SK-N-SH (cell line): ENCODE measurements around the gene EBLN1. TPM values are rescaled to one million over a fixed set of nuclear protein-coding genes. Genes with fewer than 3 reads are reported as not detected.

Experiments
- CTCF ChIA-PET: fragments of 300-600, 350-600 bp; formaldehyde crosslinking; extraction: SDS; loops from one replicate; lab custom pipeline; 2021; lab: Yijun Ruan, JAX
- POLR2A ChIA-PET: fragments of 350-600 bp; sonication (Branson Sonifier 250); formaldehyde crosslinking; extraction: SDS; loops from one replicate; lab custom pipeline; 2020; ENCODE audit warnings: antibody characterized with exemption, inconsistent platforms; lab: Yijun Ruan, JAX
- DNase-seq: peaks from one replicate; pipeline ENCODE4 v3.0.0; 2012
- H2AFZ ChIP-seq: fragments of 200-600 bp; sonication (generic); 2 replicates; pipeline ENCODE4 v1.8.1; 2016; ENCODE audit warnings: antibody characterized with exemption, mild to moderate bottlenecking, low read depth
- H3F3A ChIP-seq: fragments of 200-600 bp; sonication (generic); replicated peaks from 2 replicates; pipeline ENCODE3; 2016; ENCODE audit warnings: antibody characterized with exemption, mild to moderate bottlenecking; ENCODE audit not compliant: insufficient read depth
- H3K27ac ChIP-seq, 2 experiments: fragments of 200-500 bp in 1 of 2; fragments of 200-600 bp in 1 of 2; sonication (Bioruptor generic) in 1 of 2; sonication (generic), shearing (Covaris generic) in 1 of 2; 2 replicates each; pipeline versions ENCODE4 v1.5.1 to v1.6.1; 2014 to 2016; ENCODE audit warnings: low read depth in 2 of 2, inconsistent platforms in 1 of 2, low read length in 1 of 2, mild to moderate bottlenecking in 1 of 2, mixed read lengths in 1 of 2
- H3K27me3 ChIP-seq: fragments of 200-600 bp; sonication (generic), shearing (Covaris generic); 2 replicates; pipeline ENCODE4 v1.6.1; 2016; ENCODE audit warnings: mixed run types; ENCODE audit not compliant: insufficient read depth
- H3K36me3 ChIP-seq, 2 experiments: fragments of 200-500 bp in 1 of 2; fragments of 200-600 bp in 1 of 2; sonication (Bioruptor generic) in 1 of 2; sonication (generic) in 1 of 2; replicated peaks in 1 of 2; 2 replicates each; pipeline versions ENCODE3 to v1.5.1; 2014 to 2016; ENCODE audit warnings: low read length in 1 of 2, mild to moderate bottlenecking in 1 of 2; ENCODE audit not compliant: insufficient read depth in 2 of 2, control insufficient read depth in 1 of 2
- H3K4me1 ChIP-seq, 2 experiments: fragments of 200-500 bp in 1 of 2; fragments of 200-600 bp in 1 of 2; sonication (Bioruptor generic) in 1 of 2; sonication (generic), shearing (Covaris generic) in 1 of 2; 2 replicates each; pipeline versions ENCODE4 v1.5.1 to v1.6.1; 2014 to 2016; ENCODE audit warnings: low read depth in 1 of 2, low read length in 1 of 2, mixed run types in 1 of 2; ENCODE audit not compliant: insufficient read depth in 2 of 2, control insufficient read depth in 1 of 2
- H3K4me2 ChIP-seq: fragments of 200-600 bp; sonication (generic), shearing (Covaris generic); 2 replicates; pipeline ENCODE4 v1.6.1; 2017; ENCODE audit warnings: mixed run types
- H3K4me3 ChIP-seq, 2 experiments: fragments of 200-500 bp in 1 of 2; fragments of 200-600 bp in 1 of 2; sonication (Bioruptor generic) in 1 of 2; sonication (generic), shearing (Covaris generic) in 1 of 2; 2 replicates each; pipeline versions ENCODE4 v1.5.1 to v1.8.1; 2014 to 2016; ENCODE audit warnings: low read depth in 2 of 2, inconsistent platforms in 1 of 2, low read length in 1 of 2, mild to moderate bottlenecking in 1 of 2, mixed read lengths in 1 of 2, moderate library complexity in 1 of 2
- H3K79me2 ChIP-seq: fragments of 200-600 bp; sonication (generic); 2 replicates; pipeline ENCODE4 v1.8.1; 2017; ENCODE audit warnings: mild to moderate bottlenecking; ENCODE audit not compliant: insufficient read depth
- H3K9ac ChIP-seq: fragments of 200-600 bp; sonication (generic); 2 replicates; pipeline ENCODE4 v1.6.1; 2017; ENCODE audit warnings: mixed run types
- H3K9me2 ChIP-seq: fragments of 200-600 bp; sonication (generic); 2 replicates; pipeline ENCODE4 v1.6.1; 2017; ENCODE audit warnings: mixed run types
- H3K9me3 ChIP-seq: fragments of 200-600 bp; sonication (generic); 2 replicates; pipeline ENCODE4 v1.6.1; 2017; ENCODE audit warnings: mixed run types, mild to moderate bottlenecking, moderate library complexity
- H4K20me1 ChIP-seq: fragments of 200-600 bp; sonication (generic); 2 replicates; pipeline ENCODE4 v1.6.1; 2017; ENCODE audit warnings: mild to moderate bottlenecking, mixed run types; ENCODE audit not compliant: insufficient read depth
- CHD2 ChIP-seq: fragments of 150-350 bp; IDR thresholded peaks from 2 replicates; pipeline ENCODE4 v1.6.1; 2018; ENCODE audit warnings: low read length; ENCODE audit not compliant: partially characterized antibody
- CTCF ChIP-seq: fragments of 200-600 bp; sonication (generic); IDR thresholded peaks from 2 replicates; pipeline ENCODE4 v1.6.1; 2017; ENCODE audit warnings: antibody characterized with exemption, mild to moderate bottlenecking, moderate library complexity
- FOSL2 ChIP-seq: IDR thresholded peaks from 2 replicates; pipeline ENCODE4 v1.4.0; 2012; ENCODE audit warnings: low read depth, mild to moderate bottlenecking, moderate library complexity, borderline replicate concordance
- FOXJ3 ChIP-seq: sonication (generic); formaldehyde crosslinking; IDR thresholded peaks from 2 replicates; pipeline ENCODE4 v1.5.1; 2020; ENCODE audit warnings: mild to moderate bottlenecking, missing genetic modification reagents
- GATA2 ChIP-seq: sonication (generic); formaldehyde crosslinking; IDR thresholded peaks from 2 replicates; pipeline ENCODE4 v1.5.0; 2020; ENCODE audit warnings: mild to moderate bottlenecking, missing genetic modification reagents
- JUND ChIP-seq: IDR thresholded peaks from 2 replicates; pipeline ENCODE4 v1.4.0; 2012
- MEF2A ChIP-seq: IDR thresholded peaks from 2 replicates; pipeline ENCODE4 v1.4.0; 2012; ENCODE audit warnings: low read depth, borderline replicate concordance
- MXI1 ChIP-seq: IDR thresholded peaks from 2 replicates; pipeline ENCODE4 v1.6.1; 2012; ENCODE audit warnings: mild to moderate bottlenecking, low read depth, low read length, improper control_type of control experiment
- NFIC ChIP-seq: IDR thresholded peaks from 2 replicates; pipeline ENCODE4 v1.4.0; 2012; ENCODE audit warnings: borderline replicate concordance
- POLR2AphosphoS5 ChIP-seq: IDR thresholded peaks from 2 replicates; pipeline ENCODE4 v1.6.1; 2012; ENCODE audit warnings: low read depth, low read length
- RAD21 ChIP-seq: IDR thresholded peaks from 2 replicates; pipeline ENCODE4 v1.6.1; 2012; ENCODE audit warnings: mild to moderate bottlenecking, low read length
- RCOR1 ChIP-seq: fragments of 150-350 bp; IDR thresholded peaks from 2 replicates; pipeline ENCODE4 v1.6.1; 2017; ENCODE audit warnings: antibody characterized with exemption, low read length
- RFX5 ChIP-seq: IDR thresholded peaks from 2 replicates; pipeline ENCODE4 v1.6.1; 2012; ENCODE audit warnings: mild to moderate bottlenecking, improper control_type of control experiment, low read length
- RXRA ChIP-seq: IDR thresholded peaks from 2 replicates; pipeline ENCODE4 v1.4.0; 2012; ENCODE audit warnings: low read depth, mild to moderate bottlenecking, borderline replicate concordance
- SIN3A ChIP-seq: IDR thresholded peaks from 2 replicates; pipeline ENCODE4 v1.6.1; 2012; ENCODE audit warnings: low read depth, mild to moderate bottlenecking, low read length, moderate library complexity, borderline replicate concordance
- SMC3 ChIP-seq: IDR thresholded peaks from 2 replicates; pipeline ENCODE4 v1.6.1; 2012; ENCODE audit warnings: low read depth, low read length, improper control_type of control experiment
- TAF1 ChIP-seq: IDR thresholded peaks from 2 replicates; pipeline ENCODE4 v1.6.1; 2012; ENCODE audit warnings: low read depth, mild to moderate bottlenecking, low read length, moderate library complexity, borderline replicate concordance
- TCF12 ChIP-seq: IDR thresholded peaks from 2 replicates; pipeline ENCODE4 v1.4.0; 2012
- TEAD4 ChIP-seq: IDR thresholded peaks from 2 replicates; pipeline ENCODE4 v1.4.0; 2012; ENCODE audit warnings: mild to moderate bottlenecking, borderline replicate concordance; ENCODE audit not compliant: insufficient read depth
- USF1 ChIP-seq: IDR thresholded peaks from 2 replicates; pipeline ENCODE4 v1.4.0; 2012; ENCODE audit warnings: low read depth, borderline replicate concordance
- WGBS: methylation state at CpG from one replicate; pipeline ENCODE4 v1.1.6; 2017; ENCODE audit warnings: low lambda C conversion rate; 5-methylcytosine and 5-hydroxymethylcytosine counted together
- polyA plus RNA-seq, 3 experiments: library from polyadenylated mRNA; depleted of rRNA; stranded (reverse); fragments of >200 nt; gene quantifications; 2 replicates each; pipeline ENCODE4 v1.2.3, GENCODE V29; 2012
- TF ChIP-seq, protein P1 (sequence below): fragments of 150-350 bp; IDR thresholded peaks from 2 replicates; pipeline ENCODE4 v1.6.1; 2017; ENCODE audit warnings: antibody characterized with exemption, low read length, low read depth, borderline replicate concordance
- TF ChIP-seq, protein P2 (sequence below): IDR thresholded peaks from 2 replicates; pipeline ENCODE4 v1.4.0; 2012; ENCODE audit warnings: low read depth

Gene EBLN1
- polyA plus RNA-seq, 1 of the 3 experiments (the other 2 are of a cell fraction): not detected

DNA sequence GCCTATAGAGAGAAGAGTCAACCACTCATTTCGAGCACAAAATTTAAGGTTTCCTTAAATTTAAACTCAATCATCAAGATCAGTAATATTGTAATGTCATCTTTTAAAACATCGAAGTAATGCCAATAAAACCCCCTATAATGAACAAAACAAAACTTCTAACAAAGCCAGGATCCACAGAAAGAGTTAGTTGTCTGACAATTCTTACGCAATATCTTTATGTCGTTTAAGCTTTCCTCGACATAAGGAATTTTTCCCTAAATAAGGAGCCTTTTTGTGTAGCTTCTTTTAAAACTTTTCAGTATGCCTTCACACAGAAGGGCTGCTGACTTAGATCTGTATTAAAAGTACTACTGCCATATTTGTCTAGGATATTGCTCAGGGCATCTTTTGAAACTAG is 7.5 kb downstream of the EBLN1 start:
- H3K9ac ChIP-seq: no peak overlapping the region
- POLR2A ChIA-PET: no interaction called here
- H3K27me3 ChIP-seq: no peaks in the 10 kb centered on the region
- no peak overlapping the region for H2AFZ ChIP-seq
- TF ChIP-seq SMC3: no peak
- TF ChIP-seq RFX5: no peak
- no peak for TF ChIP-seq RCOR1
- no peak for TF ChIP-seq POLR2AphosphoS5
- no peak for TF ChIP-seq CHD2
- TF ChIP-seq GATA2 (CRISPR knock-in tag): no peak
- TF ChIP-seq RAD21: no peak
- TF ChIP-seq RXRA: no peak
- TF ChIP-seq MEF2A: no peak
- no peak for TF ChIP-seq MXI1
- TF ChIP-seq SIN3A: no peak
- TF ChIP-seq, protein P1, sequence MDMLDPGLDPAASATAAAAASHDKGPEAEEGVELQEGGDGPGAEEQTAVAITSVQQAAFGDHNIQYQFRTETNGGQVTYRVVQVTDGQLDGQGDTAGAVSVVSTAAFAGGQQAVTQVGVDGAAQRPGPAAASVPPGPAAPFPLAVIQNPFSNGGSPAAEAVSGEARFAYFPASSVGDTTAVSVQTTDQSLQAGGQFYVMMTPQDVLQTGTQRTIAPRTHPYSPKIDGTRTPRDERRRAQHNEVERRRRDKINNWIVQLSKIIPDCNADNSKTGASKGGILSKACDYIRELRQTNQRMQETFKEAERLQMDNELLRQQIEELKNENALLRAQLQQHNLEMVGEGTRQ: no peak
- no peak overlapping the region for H3K4me2 ChIP-seq
- H3K4me3 ChIP-seq: no peak overlapping the region
- no peaks in the 10 kb centered on the region for H3K79me2 ChIP-seq
- H3K4me1 ChIP-seq: no peaks in the 10 kb centered on the region
- WGBS: 62% methylated on average over 5 of the region's 5 CpGs
- no peak overlapping the region for H3K27ac ChIP-seq
- CTCF ChIA-PET: interaction anchor here (1.5 kb wide), 1 partner anchor 18 kb away, joined by 4 read pairs; no protein-coding TSS in a partner anchor
- DNase-seq: no peak
- peaks cover 3% of the 10 kb centered on the region; the same call in 1 of the 2 replicates for H3K9me2 ChIP-seq
- no peaks in the 10 kb centered on the region for H3K9me3 ChIP-seq
- no peaks in the 10 kb centered on the region for H4K20me1 ChIP-seq
- no peaks in the 10 kb centered on the region for H3F3A ChIP-seq
- H3K36me3 ChIP-seq: no peaks in the 10 kb centered on the region

GRCh38 chr10:22193945-22194344 is 23.9 kb downstream of the EBLN1 start:
- H3K4me3 ChIP-seq: no peak overlapping the region
- POLR2A ChIA-PET: no interaction called here
- TF ChIP-seq POLR2AphosphoS5: no peak
- TF ChIP-seq SMC3: no peak
- no peak for TF ChIP-seq RXRA
- TF ChIP-seq NFIC: no peak
- no peak for TF ChIP-seq MEF2A
- no peak for TF ChIP-seq TEAD4
- no peak for TF ChIP-seq TCF12
- TF ChIP-seq FOSL2: no peak
- no peak for TF ChIP-seq JUND
- TF ChIP-seq, protein P2, sequence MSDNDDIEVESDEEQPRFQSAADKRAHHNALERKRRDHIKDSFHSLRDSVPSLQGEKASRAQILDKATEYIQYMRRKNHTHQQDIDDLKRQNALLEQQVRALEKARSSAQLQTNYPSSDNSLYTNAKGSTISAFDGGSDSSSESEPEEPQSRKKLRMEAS: no peak
- no peak for TF ChIP-seq FOXJ3 (CRISPR knock-in tag)
- TF ChIP-seq, protein P1: no peak
- TF ChIP-seq MXI1: no peak
- no peak for TF ChIP-seq CTCF
- TF ChIP-seq TAF1: no peak
- no peak for TF ChIP-seq USF1
- no peak for TF ChIP-seq RCOR1
- no peak for TF ChIP-seq SIN3A
- CTCF ChIA-PET: interaction anchor here (1.0 kb wide), 1 partner anchor 183 kb away, joined by 3 read pairs; no protein-coding TSS in a partner anchor
- H3K4me1 ChIP-seq: no peaks in the 10 kb centered on the region
- H3K4me2 ChIP-seq: no peak overlapping the region
- no peaks in the 10 kb centered on the region for H3K36me3 ChIP-seq
- 52% methylated on average over 2 of the region's 2 CpGs for WGBS
- no peaks in the 10 kb centered on the region for H3K27me3 ChIP-seq
- H4K20me1 ChIP-seq: no peaks in the 10 kb centered on the region
- no peaks in the 10 kb centered on the region for H3F3A ChIP-seq
- no peak for DNase-seq
- no peak overlapping the region for H3K27ac ChIP-seq
- H3K79me2 ChIP-seq: no peaks in the 10 kb centered on the region
- no peak overlapping the region for H2AFZ ChIP-seq
- H3K9me2 ChIP-seq: no peaks in the 10 kb centered on the region
- H3K9ac ChIP-seq: no peak overlapping the region
- H3K9me3 ChIP-seq: no peaks in the 10 kb centered on the region
